Chondrocyte (in vitro differentiated cells): ENCODE results near the gene RSPH4A. TPM values are rescaled to one million over a fixed set of nuclear protein-coding genes. Genes with fewer than 3 reads are reported as not detected.

ENCODE experiments used
- DNase-seq: peaks from one replicate; pipeline ENCODE4 v3.0.0; 2021; ENCODE audit warnings: mixed read lengths, low spot score
- H3K27ac Mint-ChIP-seq: one replicate; pipeline ENCODE4 v1.8.0; 2021; ENCODE audit warnings: mild to moderate bottlenecking, moderate library complexity, mixed read lengths; ENCODE audit not compliant: unreplicated experiment
- H3K27me3 Mint-ChIP-seq: 2 replicates; pipeline ENCODE4 v1.8.0; 2021; ENCODE audit warnings: low read depth, mixed read lengths
- H3K36me3 Mint-ChIP-seq: 2 replicates; pipeline ENCODE4 v1.8.0; 2021; ENCODE audit warnings: low read depth, mixed read lengths
- H3K4me1 Mint-ChIP-seq: 2 replicates; pipeline ENCODE4 v1.8.0; 2021; ENCODE audit warnings: low read depth, mild to moderate bottlenecking, mixed read lengths
- H3K4me3 Mint-ChIP-seq: one replicate; pipeline ENCODE4 v1.8.0; 2021; ENCODE audit warnings: mild to moderate bottlenecking, moderate library complexity, mixed read lengths; ENCODE audit not compliant: unreplicated experiment
- H3K9me3 Mint-ChIP-seq: 2 replicates; pipeline ENCODE4 v1.8.0; 2021; ENCODE audit warnings: low read depth, mixed read lengths
- total RNA-seq: library from RNA; stranded (reverse); gene quantifications from 3 replicates; pipeline ENCODE4 v1.2.1, GENCODE V29; 2021
- TF ChIP-seq, protein P1 (sequence below): fragments of 200-600 bp; sonication (generic); IDR thresholded peaks from 2 replicates; pipeline ENCODE4 v1.5.0; 2021; ENCODE audit warnings: antibody characterized with exemption, mild to moderate bottlenecking, moderate library complexity

The RSPH4A gene
- total RNA-seq, 1 donor from 2014 or later, result not detected

- no peaks in the 10 kb centered on the region for H3K27me3 Mint-ChIP-seq
- H3K27ac Mint-ChIP-seq, result no peak overlapping the region
- H3K4me3 Mint-ChIP-seq, result no peak overlapping the region
- no peak for DNase-seq
- H3K36me3 Mint-ChIP-seq, result no peaks in the 10 kb centered on the region
- H3K4me1 Mint-ChIP-seq, result no peaks in the 10 kb centered on the region
- TF ChIP-seq, protein P1, sequence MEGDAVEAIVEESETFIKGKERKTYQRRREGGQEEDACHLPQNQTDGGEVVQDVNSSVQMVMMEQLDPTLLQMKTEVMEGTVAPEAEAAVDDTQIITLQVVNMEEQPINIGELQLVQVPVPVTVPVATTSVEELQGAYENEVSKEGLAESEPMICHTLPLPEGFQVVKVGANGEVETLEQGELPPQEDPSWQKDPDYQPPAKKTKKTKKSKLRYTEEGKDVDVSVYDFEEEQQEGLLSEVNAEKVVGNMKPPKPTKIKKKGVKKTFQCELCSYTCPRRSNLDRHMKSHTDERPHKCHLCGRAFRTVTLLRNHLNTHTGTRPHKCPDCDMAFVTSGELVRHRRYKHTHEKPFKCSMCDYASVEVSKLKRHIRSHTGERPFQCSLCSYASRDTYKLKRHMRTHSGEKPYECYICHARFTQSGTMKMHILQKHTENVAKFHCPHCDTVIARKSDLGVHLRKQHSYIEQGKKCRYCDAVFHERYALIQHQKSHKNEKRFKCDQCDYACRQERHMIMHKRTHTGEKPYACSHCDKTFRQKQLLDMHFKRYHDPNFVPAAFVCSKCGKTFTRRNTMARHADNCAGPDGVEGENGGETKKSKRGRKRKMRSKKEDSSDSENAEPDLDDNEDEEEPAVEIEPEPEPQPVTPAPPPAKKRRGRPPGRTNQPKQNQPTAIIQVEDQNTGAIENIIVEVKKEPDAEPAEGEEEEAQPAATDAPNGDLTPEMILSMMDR, result no peak
- H3K9me3 Mint-ChIP-seq, result no peaks in the 10 kb centered on the region
These were observed 7.9 kb downstream of the RSPH4A start for GRCh38 chr6:116624036-116624805.

DNA sequence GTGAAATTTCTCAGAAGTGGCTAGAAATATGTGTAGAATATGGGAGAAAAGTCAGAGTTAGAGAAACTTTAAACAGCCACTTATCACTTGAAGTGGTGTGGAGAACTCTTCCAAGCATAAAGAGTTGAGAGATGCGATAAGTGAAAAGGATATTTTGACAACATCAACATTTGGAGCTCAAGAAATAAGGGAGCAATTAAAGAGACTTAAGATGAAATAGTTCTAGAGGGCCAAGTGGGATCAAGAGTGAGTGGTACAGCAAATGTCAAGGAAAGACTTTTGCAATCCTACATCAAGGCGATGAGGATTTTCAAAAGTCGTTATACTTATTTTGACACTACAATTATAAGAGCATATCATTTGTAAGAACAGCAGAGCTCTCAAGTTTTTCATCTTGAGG lies 9.6 kb downstream of the RSPH4A start:
- Mint-ChIP-seq H3K36me3 (no peaks in the 10 kb centered on the region), H3K9me3 (no peaks in the 10 kb centered on the region), H3K27me3 (no peaks in the 10 kb centered on the region), H3K27ac (no peak overlapping the region), H3K4me1 (no peaks in the 10 kb centered on the region), H3K4me3 (no peak overlapping the region)
- no peak for DNase-seq
- TF ChIP-seq, protein P1, result no peak

DNA sequence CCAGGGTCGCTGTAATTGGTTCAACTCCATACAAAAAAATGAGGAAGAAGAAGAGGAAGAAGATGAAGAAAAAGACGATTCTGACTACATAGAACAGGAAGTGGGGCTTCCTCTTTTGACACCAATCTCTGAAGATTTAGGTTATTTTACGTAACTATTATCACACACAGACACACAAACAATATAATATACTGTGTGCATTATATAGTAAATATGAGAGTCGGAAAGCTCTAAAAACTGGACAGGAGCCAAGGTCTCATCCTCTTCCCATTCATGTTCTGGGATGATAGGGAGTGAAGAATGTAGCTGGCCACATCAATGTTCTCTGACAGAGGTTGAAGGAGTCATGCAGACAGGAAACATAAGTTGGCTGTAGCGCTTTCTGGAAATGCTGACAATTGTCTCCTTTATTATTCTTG lies 13.3 kb downstream of the RSPH4A start:
- no peaks in the 10 kb centered on the region for H3K27me3 Mint-ChIP-seq
- TF ChIP-seq, protein P1, result no peak
- H3K4me3 Mint-ChIP-seq, result no peak overlapping the region
- no peak overlapping the region for H3K27ac Mint-ChIP-seq
- no peak for DNase-seq
- no peaks in the 10 kb centered on the region for H3K9me3 Mint-ChIP-seq
- H3K4me1 Mint-ChIP-seq, result no peaks in the 10 kb centered on the region
- H3K36me3 Mint-ChIP-seq, result peaks cover 10% of the 10 kb centered on the region

DNA sequence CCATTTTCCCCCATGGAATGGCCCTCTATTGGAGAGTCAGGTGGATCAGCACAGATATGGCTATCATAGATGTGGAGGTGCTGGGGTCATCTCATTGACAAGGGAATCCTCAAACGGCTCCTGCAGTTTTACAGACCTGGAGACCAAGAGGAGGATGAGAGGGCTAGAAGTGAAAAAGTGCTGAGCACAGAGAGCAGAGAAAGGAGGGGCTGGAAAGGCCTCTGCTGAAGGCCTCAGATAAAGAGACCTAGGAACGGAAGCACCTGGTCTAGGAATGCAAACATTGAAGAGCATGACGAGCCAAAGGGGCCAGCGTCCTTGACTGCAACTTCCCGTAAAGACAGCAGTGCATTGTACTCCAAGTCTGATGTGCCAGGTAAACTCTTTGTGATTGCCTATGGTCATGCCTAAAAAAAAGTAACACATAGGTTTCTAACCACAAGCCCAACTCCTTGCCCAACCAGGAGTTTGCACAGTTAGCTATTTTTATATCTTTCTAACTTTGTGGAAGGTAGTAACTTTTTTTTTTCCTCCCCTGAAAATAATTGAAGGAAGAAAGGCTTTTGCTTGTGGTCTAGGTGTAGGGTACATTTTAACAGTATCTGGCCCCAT lies 15.2 kb downstream of the RSPH4A start:
- no peak overlapping the region for H3K4me3 Mint-ChIP-seq
- no peaks in the 10 kb centered on the region for H3K9me3 Mint-ChIP-seq
- H3K27ac Mint-ChIP-seq, result no peak overlapping the region
- peaks cover 14% of the 10 kb centered on the region for H3K36me3 Mint-ChIP-seq
- no peaks in the 10 kb centered on the region for H3K27me3 Mint-ChIP-seq
- no peaks in the 10 kb centered on the region for H3K4me1 Mint-ChIP-seq
- no peak for DNase-seq
- TF ChIP-seq, protein P1, result no peak

GRCh38 chr6:116633685-116634084 lies 17.4 kb downstream of the RSPH4A start:
- no peaks in the 10 kb centered on the region for H3K27me3 Mint-ChIP-seq
- no peaks in the 10 kb centered on the region for H3K4me1 Mint-ChIP-seq
- TF ChIP-seq, protein P1, result peak; percentile 39
- H3K4me3 Mint-ChIP-seq, result no peak overlapping the region
- peaks cover 17% of the 10 kb centered on the region for H3K36me3 Mint-ChIP-seq
- H3K9me3 Mint-ChIP-seq, result no peaks in the 10 kb centered on the region
- no peak for DNase-seq
- no peak overlapping the region for H3K27ac Mint-ChIP-seq
